Measurements from ENCODE around the gene KIAA1549. TPM values are rescaled to one million over a fixed set of nuclear protein-coding genes. Genes with fewer than 3 reads are reported as not detected.

Gene KIAA1549
- total RNA-seq, 1 experiment from 2014 or later, result 19.9 TPM

GRCh38 chr7:138961159-138961558 is 20.0 kb downstream of the KIAA1549 start:
- Mint-ChIP-seq H3K4me3 (ENCODE audit: unreplicated experiment) (no peak overlapping the region), H3K27me3 (ENCODE audit: insufficient read depth, unreplicated experiment) (no peaks in the 10 kb centered on the region), H3K27ac (ENCODE audit: unreplicated experiment) (no peak overlapping the region), H3K4me1 (ENCODE audit: low read depth, unreplicated experiment) (no peaks in the 10 kb centered on the region), H3K36me3 (ENCODE audit: insufficient read depth, unreplicated experiment) (no peaks in the 10 kb centered on the region), H3K9me3 (ENCODE audit: unreplicated experiment) (peaks cover 9% of the 10 kb centered on the region)
- no peak overlapping the region for H3K4me3 ChIP-seq (ENCODE audit: low read depth, low read length)
- TF ChIP-seq, protein P1, sequence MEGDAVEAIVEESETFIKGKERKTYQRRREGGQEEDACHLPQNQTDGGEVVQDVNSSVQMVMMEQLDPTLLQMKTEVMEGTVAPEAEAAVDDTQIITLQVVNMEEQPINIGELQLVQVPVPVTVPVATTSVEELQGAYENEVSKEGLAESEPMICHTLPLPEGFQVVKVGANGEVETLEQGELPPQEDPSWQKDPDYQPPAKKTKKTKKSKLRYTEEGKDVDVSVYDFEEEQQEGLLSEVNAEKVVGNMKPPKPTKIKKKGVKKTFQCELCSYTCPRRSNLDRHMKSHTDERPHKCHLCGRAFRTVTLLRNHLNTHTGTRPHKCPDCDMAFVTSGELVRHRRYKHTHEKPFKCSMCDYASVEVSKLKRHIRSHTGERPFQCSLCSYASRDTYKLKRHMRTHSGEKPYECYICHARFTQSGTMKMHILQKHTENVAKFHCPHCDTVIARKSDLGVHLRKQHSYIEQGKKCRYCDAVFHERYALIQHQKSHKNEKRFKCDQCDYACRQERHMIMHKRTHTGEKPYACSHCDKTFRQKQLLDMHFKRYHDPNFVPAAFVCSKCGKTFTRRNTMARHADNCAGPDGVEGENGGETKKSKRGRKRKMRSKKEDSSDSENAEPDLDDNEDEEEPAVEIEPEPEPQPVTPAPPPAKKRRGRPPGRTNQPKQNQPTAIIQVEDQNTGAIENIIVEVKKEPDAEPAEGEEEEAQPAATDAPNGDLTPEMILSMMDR (IDR thresholded peaks at IDR 0.05; ENCODE audit: insufficient read depth in 1 of 2, low read depth in 1 of 2, low read length in 1 of 2, severe bottlenecking in 1 of 2, unreplicated experiment in 1 of 2), result no peak
- H3K4me1 ChIP-seq, result no peaks in the 10 kb centered on the region
- POLR2A ChIA-PET, result no interaction called here
- no TSS peak for BruUV-seq (replicated peaks)
- no peak for DNase-seq
- CTCF ChIA-PET, result no interaction called here
- no peaks in the 10 kb centered on the region for H3K36me3 ChIP-seq (ENCODE audit: control insufficient read depth, insufficient read depth, low read length)
- H3K9me3 ChIP-seq, result no peaks in the 10 kb centered on the region
- no peaks in the 10 kb centered on the region for H3K27me3 ChIP-seq (replicated peaks; ENCODE audit: control insufficient read depth, insufficient read depth, low read length)
- intact Hi-C loops (cut with micrococcal nuclease; ENCODE audit: unreplicated experiment), result no loop called here

DNA sequence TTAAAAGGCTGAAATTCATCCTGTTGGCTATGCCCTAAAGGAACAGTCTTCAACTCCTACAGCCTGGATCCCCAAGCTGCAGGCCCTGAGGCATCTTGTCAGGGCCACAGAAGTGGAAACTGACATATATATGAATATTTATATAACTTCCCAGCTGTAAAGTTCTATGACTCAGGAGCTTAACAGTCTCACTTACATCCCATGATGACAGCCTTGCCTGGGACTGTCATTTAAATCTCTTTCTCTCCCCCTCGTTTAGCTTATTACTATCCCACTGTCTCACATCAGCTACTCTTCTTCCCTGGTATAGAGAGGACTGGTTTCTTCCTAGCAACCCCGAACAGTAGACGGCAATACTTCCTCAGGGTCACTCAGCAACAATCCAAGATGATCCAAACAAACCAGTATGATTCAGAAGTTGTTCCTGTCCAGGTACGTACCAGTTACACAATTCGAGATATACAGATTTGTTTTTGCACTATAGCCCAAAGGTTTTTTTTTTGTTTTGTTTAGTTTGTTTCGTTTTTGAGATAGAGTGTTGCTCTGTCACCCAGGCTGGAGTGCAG is 22.7 kb downstream of the KIAA1549 start:
- Mint-ChIP-seq H3K4me1 (ENCODE audit: low read depth, unreplicated experiment) (no peaks in the 10 kb centered on the region), H3K9me3 (ENCODE audit: unreplicated experiment) (peaks cover 10% of the 10 kb centered on the region), H3K27ac (ENCODE audit: unreplicated experiment) (no peak overlapping the region), H3K27me3 (ENCODE audit: insufficient read depth, unreplicated experiment) (no peaks in the 10 kb centered on the region), H3K36me3 (ENCODE audit: insufficient read depth, unreplicated experiment) (no peaks in the 10 kb centered on the region), H3K4me3 (ENCODE audit: unreplicated experiment) (no peak overlapping the region)
- intact Hi-C loops (cut with micrococcal nuclease; ENCODE audit: unreplicated experiment), result no loop called here
- ChIA-PET CTCF (no interaction called here), POLR2A (no interaction called here)
- Histone ChIP-seq H3K9me3 (no peaks in the 10 kb centered on the region), H3K27me3 (replicated peaks; ENCODE audit: control insufficient read depth, insufficient read depth, low read length) (no peaks in the 10 kb centered on the region), H3K4me1 (no peaks in the 10 kb centered on the region), H3K4me3 (ENCODE audit: low read depth, low read length) (no peak overlapping the region), H3K36me3 (ENCODE audit: control insufficient read depth, insufficient read depth, low read length) (no peaks in the 10 kb centered on the region)
- TF ChIP-seq, protein P1 (IDR thresholded peaks at IDR 0.05; ENCODE audit: insufficient read depth in 1 of 2, low read depth in 1 of 2, low read length in 1 of 2, severe bottlenecking in 1 of 2, unreplicated experiment in 1 of 2), result no peak
- BruUV-seq (replicated peaks), result no TSS peak
- DNase-seq, result no peak

DNA sequence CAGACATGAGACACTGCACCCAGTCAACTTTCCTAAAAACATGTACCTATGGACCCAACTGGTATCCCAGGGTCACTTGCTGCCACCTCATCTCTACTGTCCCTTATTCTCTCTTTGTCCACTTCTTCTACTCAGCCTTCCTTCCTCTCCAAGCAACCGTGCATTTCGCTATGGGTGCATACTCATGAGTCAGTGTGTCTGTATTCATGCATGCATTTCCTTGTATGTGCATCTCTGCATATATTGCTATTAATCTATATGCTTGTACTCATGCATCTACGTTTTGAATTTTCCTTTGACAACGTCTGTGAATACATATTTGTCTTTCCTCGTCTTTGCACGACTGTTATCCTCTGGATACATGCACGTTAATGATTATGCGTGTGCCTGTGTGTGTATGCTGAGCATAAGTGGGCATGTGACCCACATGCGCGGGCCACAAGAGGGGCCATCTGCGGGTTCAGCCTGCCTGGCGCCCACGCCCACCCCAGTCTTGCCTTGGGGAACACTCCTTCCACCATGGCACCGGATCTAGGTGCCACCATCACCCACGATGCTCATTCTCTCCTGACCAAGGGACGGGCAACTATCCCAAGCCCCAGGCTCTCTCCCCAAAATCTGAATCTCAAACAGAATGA is 23.3 kb downstream of the KIAA1549 start:
- no peaks in the 10 kb centered on the region for H3K4me1 Mint-ChIP-seq (ENCODE audit: low read depth, unreplicated experiment)
- Histone ChIP-seq H3K4me3 (ENCODE audit: low read depth, low read length) (no peak overlapping the region), H3K4me1 (no peaks in the 10 kb centered on the region), H3K9me3 (no peaks in the 10 kb centered on the region), H3K27me3 (replicated peaks; ENCODE audit: control insufficient read depth, insufficient read depth, low read length) (no peaks in the 10 kb centered on the region), H3K36me3 (ENCODE audit: control insufficient read depth, insufficient read depth, low read length) (no peaks in the 10 kb centered on the region)
- H3K4me3 Mint-ChIP-seq (ENCODE audit: unreplicated experiment), result no peak overlapping the region
- TF ChIP-seq, protein P1 (IDR thresholded peaks at IDR 0.05; ENCODE audit: insufficient read depth in 1 of 2, low read depth in 1 of 2, low read length in 1 of 2, severe bottlenecking in 1 of 2, unreplicated experiment in 1 of 2), result no peak
- CTCF ChIA-PET, result interaction anchor here (0.6 kb wide), 1 partner anchor 935 kb away, joined by 3 read pairs; no protein-coding TSS in a partner anchor
- POLR2A ChIA-PET, result no interaction called here
- no TSS peak for BruUV-seq (replicated peaks)
- no peak for DNase-seq
- H3K27me3 Mint-ChIP-seq (ENCODE audit: insufficient read depth, unreplicated experiment), result no peaks in the 10 kb centered on the region
- peaks cover 10% of the 10 kb centered on the region for H3K9me3 Mint-ChIP-seq (ENCODE audit: unreplicated experiment)
- no peak overlapping the region for H3K27ac Mint-ChIP-seq (ENCODE audit: unreplicated experiment)
- H3K36me3 Mint-ChIP-seq (ENCODE audit: insufficient read depth, unreplicated experiment), result no peaks in the 10 kb centered on the region
- intact Hi-C loops (cut with micrococcal nuclease; ENCODE audit: unreplicated experiment), result no loop called here

Measured in Caco-2 (cell line).